GM12873 (cell line): Measurements from ENCODE around the gene SIGMAR1.

Experiments
- CTCF ChIP-seq: IDR thresholded peaks from 2 replicates; pipeline ENCODE4 v1.5.1; 2012; ENCODE audit warnings: low read depth, mild to moderate bottlenecking, moderate library complexity, low read length, control low read depth; ENCODE audit not compliant: insufficient read depth; ENCODE audit errors: missing control alignments

SIGMAR1 gene

GRCh38 chr9:34615132-34615531 is 22.5 kb downstream of the SIGMAR1 start:
- TF ChIP-seq CTCF: no peak

- TF ChIP-seq CTCF: peak; percentile 95
These were observed 24.7 kb downstream of the SIGMAR1 start for GRCh38 chr9:34612788-34613390.

- no peak for TF ChIP-seq CTCF
These were observed 25.5 kb downstream of the SIGMAR1 start, which contains the start of gene RPP25L for GRCh38 chr9:34611811-34612787. Gene RPP25L, minus strand, starts transcription at chr9:34612097. Its CDS starts 801 bp downstream, at chr9:34611296.

GRCh38 chr9:34611251-34611810 is 26.3 kb downstream of the SIGMAR1 start:
- TF ChIP-seq CTCF: no peak

GRCh38 chr9:34610434-34611206 is 27.0 kb downstream of the SIGMAR1 start:
- no peak for TF ChIP-seq CTCF

GRCh38 chr9:34607331-34607730 is 30.3 kb downstream of the SIGMAR1 start:
- TF ChIP-seq CTCF: no peak
